GM23248 (cell line): ENCODE data around the gene APOM. TPM values are rescaled to one million over a fixed set of nuclear protein-coding genes. Genes with fewer than 3 reads are reported as not detected.

Experiments used
- DNase-seq: peaks from one replicate; pipeline ENCODE4 v3.0.0-alpha.2; 2015
- H2AFZ ChIP-seq: fragments of 200-600 bp; sonication (generic); 2 replicates; pipeline ENCODE4 v1.6.1; 2016; ENCODE audit warnings: antibody characterized with exemption
- H3F3A ChIP-seq: fragments of 200-600 bp; sonication (generic); 2 replicates; pipeline ENCODE4 v1.6.1; 2016; ENCODE audit warnings: mild to moderate bottlenecking, antibody characterized with exemption, mixed run types; ENCODE audit not compliant: insufficient read depth
- H3K27ac ChIP-seq: fragments of 200-600 bp; sonication (generic); 2 replicates; pipeline ENCODE4 v1.5.1; 2016; ENCODE audit warnings: mild to moderate bottlenecking
- H3K27me3 ChIP-seq: fragments of 200-600 bp; sonication (generic); replicated peaks from 2 replicates; pipeline ENCODE4 v1.6.1; 2016; ENCODE audit warnings: mild to moderate bottlenecking; ENCODE audit not compliant: insufficient read depth
- H3K36me3 ChIP-seq: fragments of 200-600 bp; sonication (generic); 2 replicates; pipeline ENCODE4 v1.6.1; 2016; ENCODE audit warnings: low read depth, mild to moderate bottlenecking
- H3K4me1 ChIP-seq: fragments of 200-600 bp; sonication (generic); 2 replicates; pipeline ENCODE4 v1.6.1; 2016; ENCODE audit warnings: mild to moderate bottlenecking; ENCODE audit not compliant: insufficient read depth
- H3K4me2 ChIP-seq: fragments of 200-600 bp; sonication (generic); one replicate; pipeline ENCODE4 v1.6.1; 2016; ENCODE audit warnings: mild to moderate bottlenecking; ENCODE audit not compliant: unreplicated experiment
- H3K4me3 ChIP-seq: fragments of 200-600 bp; sonication (generic); 2 replicates; pipeline ENCODE4 v1.5.1; 2016; ENCODE audit warnings: mild to moderate bottlenecking
- H3K79me2 ChIP-seq: fragments of 200-600 bp; sonication (generic); 2 replicates; pipeline ENCODE4 v1.6.1; 2016; ENCODE audit warnings: mild to moderate bottlenecking; ENCODE audit not compliant: insufficient read depth
- H3K9ac ChIP-seq: fragments of 200-600 bp; sonication (generic); 2 replicates; pipeline ENCODE4 v1.6.1; 2016; ENCODE audit warnings: mild to moderate bottlenecking
- H3K9me2 ChIP-seq: fragments of 200-600 bp; sonication (generic); 2 replicates; pipeline ENCODE4 v1.6.1; 2016; ENCODE audit warnings: mixed run types, mild to moderate bottlenecking, moderate library complexity; ENCODE audit not compliant: insufficient read depth
- H3K9me3 ChIP-seq: fragments of 200-600 bp; sonication (generic); one replicate; pipeline ENCODE4 v1.6.1; 2017; ENCODE audit warnings: low read depth
- H4K20me1 ChIP-seq: fragments of 200-600 bp; sonication (generic); 2 replicates; pipeline ENCODE4 v1.6.0; 2016; ENCODE audit not compliant: insufficient read depth
- EZH2 ChIP-seq: fragments of 200-600 bp; sonication (generic); IDR thresholded peaks from 2 replicates; pipeline ENCODE4 v1.6.1; 2018; ENCODE audit warnings: antibody characterized with exemption, mild to moderate bottlenecking; ENCODE audit not compliant: insufficient read depth, poor library complexity, severe bottlenecking
- EZH2phosphoT487 ChIP-seq: fragments of 200-600 bp; sonication (generic); IDR thresholded peaks from 2 replicates; pipeline ENCODE4 v1.6.1; 2018; ENCODE audit warnings: antibody characterized with exemption, moderate library complexity, mild to moderate bottlenecking, low read depth; ENCODE audit not compliant: insufficient read depth
- WGBS, 2 experiments: methylation state at CpG; one replicate each; pipeline ENCODE4 v1.1.6; 2015 to 2017; ENCODE audit warnings: low lambda C conversion rate in 2 of 2, low coverage in 1 of 2; ENCODE audit errors: missing lambda C conversion rate in 2 of 2; 5-methylcytosine and 5-hydroxymethylcytosine counted together
- in situ Hi-C: fragments of 300-500 bp; cut with MboI; formaldehyde crosslinking; loops from 2 replicates; pipeline ENCODE4 v1.15.0; 2020
- polyA plus RNA-seq: library from polyadenylated mRNA; unstranded; fragments of >200 nt; fragmentation: Nextera tagmentation; extraction: Ambion mirVana; gene quantifications from 2 replicates; pipeline ENCODE4 v1.2.1, GENCODE V29; 2016
- total RNA-seq: library from RNA; depleted of rRNA; stranded (reverse); fragments of >200 nt; shearing (Covaris generic); gene quantifications from 2 replicates; pipeline ENCODE4 v1.2.3, GENCODE V29; 2014

APOM gene
- total and polyA plus RNA-seq, 2 experiments from 2014 or later = 0.76 to 5.9 TPM

DNA sequence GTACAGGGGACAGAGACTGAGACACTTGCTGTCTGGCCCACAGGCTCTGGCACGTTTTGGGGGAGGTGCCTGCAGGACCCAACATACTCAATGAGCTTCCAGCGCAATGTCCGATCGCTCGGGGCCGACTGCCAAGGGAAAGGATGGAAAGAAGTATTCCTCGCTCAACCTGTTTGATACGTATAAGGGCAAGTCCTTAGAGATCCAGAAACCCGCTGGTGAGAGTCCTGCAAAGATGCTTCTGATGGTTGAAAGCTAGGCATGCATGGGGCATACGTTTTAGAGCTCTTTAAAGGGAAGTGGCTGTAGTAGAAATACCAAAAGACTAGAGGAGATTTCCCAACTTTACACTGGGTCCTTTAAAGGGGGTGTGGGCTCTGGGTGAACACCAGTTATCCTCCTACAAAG is 33.0 kb upstream of the APOM start:
- Histone ChIP-seq H3K9me2 (no peaks in the 10 kb centered on the region), H3K4me3 (peak overlapping the region; percentile 95), H4K20me1 (peaks cover 7% of the 10 kb centered on the region; the same call in 1 of the 2 replicates), H3K27ac (peak overlapping the region; percentile 97; the same call in 1 of the 2 replicates), H3K79me2 (peaks cover 72% of the 10 kb centered on the region), H3K4me2 (peak overlapping the region; percentile 99), H2AFZ (no peak overlapping the region), H3K36me3 (peaks cover 46% of the 10 kb centered on the region), H3F3A (peaks cover 20% of the 10 kb centered on the region), H3K9me3 (no peaks in the 10 kb centered on the region), H3K9ac (peak overlapping the region; percentile 99), H3K27me3 (no peaks in the 10 kb centered on the region), H3K4me1 (0 out of 2 replicates have a peak, but pooled peaks cover 14% of the 10 kb centered on the region)
- in situ Hi-C loops = no loop called here
- TF ChIP-seq EZH2phosphoT487 (no peak), EZH2 (no peak)
- no peak for DNase-seq
- WGBS, 2 experiments = 63% methylated on average over 10 of the region's 10 CpGs

GRCh38 chr6:31624070-31624469 is 31.6 kb upstream of the APOM start:
- Histone ChIP-seq H3K4me1 (0 out of 2 replicates have a peak, but pooled peaks cover 14% of the 10 kb centered on the region), H3K9ac (no peak overlapping the region), H3K4me3 (no peak overlapping the region), H4K20me1 (peaks cover 7% of the 10 kb centered on the region; the same call in 1 of the 2 replicates), H3K27ac (no peak overlapping the region), H3K79me2 (peaks cover 86% of the 10 kb centered on the region), H3K4me2 (no peak overlapping the region), H3K27me3 (no peaks in the 10 kb centered on the region), H3K36me3 (peaks cover 59% of the 10 kb centered on the region), H3K9me2 (no peaks in the 10 kb centered on the region), H3F3A (peaks cover 28% of the 10 kb centered on the region), H3K9me3 (no peaks in the 10 kb centered on the region), H2AFZ (no peak overlapping the region)
- DNase-seq = no peak
- WGBS, 2 experiments = 87 to 89% methylated on average over 10 of the region's 10 CpGs
- TF ChIP-seq EZH2phosphoT487 = no peak
- TF ChIP-seq EZH2 = no peak
- in situ Hi-C loops = no loop called here

- no peak overlapping the region for H3K9ac ChIP-seq
- DNase-seq = no peak
- 96 to 100% methylated on average over 2 to 10 of the region's 10 CpGs for WGBS, 2 experiments
- peaks cover 7% of the 10 kb centered on the region; the same call in 1 of the 2 replicates for H4K20me1 ChIP-seq
- no peak overlapping the region for H2AFZ ChIP-seq
- H3K4me3 ChIP-seq = no peak overlapping the region
- no peaks in the 10 kb centered on the region for H3K9me3 ChIP-seq
- in situ Hi-C loops = no loop called here
- H3K79me2 ChIP-seq = peaks cover 99% of the 10 kb centered on the region
- H3K27me3 ChIP-seq = no peaks in the 10 kb centered on the region
- H3K4me1 ChIP-seq = 0 out of 2 replicates have a peak, but pooled peaks cover 11% of the 10 kb centered on the region
- H3K9me2 ChIP-seq = no peaks in the 10 kb centered on the region
- TF ChIP-seq EZH2phosphoT487 (no peak), EZH2 (no peak)
- 0 out of 2 replicates have a peak, but pooled peaks cover 24% of the 10 kb centered on the region for H3F3A ChIP-seq
- peaks cover 87% of the 10 kb centered on the region for H3K36me3 ChIP-seq
- H3K27ac ChIP-seq = no peak overlapping the region
- no peak overlapping the region for H3K4me2 ChIP-seq
These were observed 28.7 kb upstream of the APOM start for GRCh38 chr6:31626952-31627351.

- Histone ChIP-seq H3K4me2 (no peak overlapping the region), H3F3A (peaks cover 31% of the 10 kb centered on the region; the same call in 1 of the 2 replicates), H3K79me2 (peaks cover 99% of the 10 kb centered on the region), H3K9me3 (no peaks in the 10 kb centered on the region), H2AFZ (no peak overlapping the region), H3K9ac (no peak overlapping the region), H3K4me3 (no peak overlapping the region), H3K27ac (no peak overlapping the region), H3K27me3 (no peaks in the 10 kb centered on the region), H4K20me1 (peaks cover 4% of the 10 kb centered on the region; the same call in 1 of the 2 replicates), H3K36me3 (peaks cover 92% of the 10 kb centered on the region), H3K9me2 (no peaks in the 10 kb centered on the region), H3K4me1 (0 out of 2 replicates have a peak, but pooled peaks cover 2% of the 10 kb centered on the region)
- 95 to 97% methylated on average over 19 of the region's 19 CpGs for WGBS, 2 experiments
- TF ChIP-seq EZH2phosphoT487 = no peak
- no peak for TF ChIP-seq EZH2
- in situ Hi-C loops = no loop called here
- no peak for DNase-seq
These were observed 27.9 kb upstream of the APOM start for GRCh38 chr6:31627690-31628287.
